ENCODE data around the gene PKD1.

Gene PKD1

DNA sequence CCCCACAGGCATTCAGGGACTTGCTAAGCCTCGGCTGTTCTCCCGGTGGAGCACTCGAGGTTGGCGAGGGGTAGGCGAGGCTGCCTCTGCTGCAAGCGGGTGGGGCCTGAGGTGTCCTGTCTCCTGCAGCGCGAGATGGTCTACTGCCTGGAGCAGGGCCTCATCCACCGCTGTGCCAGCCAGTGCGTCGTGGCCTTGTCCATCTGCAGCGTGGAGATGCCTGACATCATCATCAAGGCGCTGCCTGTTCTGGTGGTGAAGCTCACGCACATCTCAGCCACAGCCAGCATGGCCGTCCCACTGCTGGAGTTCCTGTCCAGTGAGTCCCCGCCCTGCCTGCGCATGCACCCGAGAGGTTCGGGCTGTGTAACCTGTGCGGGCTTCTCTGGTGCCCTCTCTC, 61.6 kb downstream of the PKD1 start:
- DNase-seq (ENCODE audit: low read depth), result no peak

DNA sequence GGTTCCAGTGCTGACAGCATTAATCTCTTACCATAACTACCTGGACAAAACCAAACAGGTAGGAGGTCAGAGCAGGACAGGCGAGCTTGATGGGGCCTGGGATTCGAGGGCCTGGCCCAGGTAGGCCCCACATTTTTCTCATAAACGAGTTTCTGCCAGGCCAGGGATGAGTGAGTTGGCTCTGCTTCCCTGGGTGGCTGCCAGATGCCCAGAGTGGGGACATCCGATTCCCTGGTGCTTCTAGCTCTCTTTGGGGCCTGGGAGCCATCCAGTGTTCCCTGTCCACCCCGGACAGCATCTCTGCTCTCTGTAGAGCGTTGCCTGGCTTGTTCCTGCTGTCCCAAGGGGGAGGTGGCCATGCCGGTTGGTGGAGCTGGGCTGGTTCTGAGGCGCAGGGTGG, 62.8 kb downstream of the PKD1 start:
- DNase-seq (ENCODE audit: low read depth), result no peak

DNA sequence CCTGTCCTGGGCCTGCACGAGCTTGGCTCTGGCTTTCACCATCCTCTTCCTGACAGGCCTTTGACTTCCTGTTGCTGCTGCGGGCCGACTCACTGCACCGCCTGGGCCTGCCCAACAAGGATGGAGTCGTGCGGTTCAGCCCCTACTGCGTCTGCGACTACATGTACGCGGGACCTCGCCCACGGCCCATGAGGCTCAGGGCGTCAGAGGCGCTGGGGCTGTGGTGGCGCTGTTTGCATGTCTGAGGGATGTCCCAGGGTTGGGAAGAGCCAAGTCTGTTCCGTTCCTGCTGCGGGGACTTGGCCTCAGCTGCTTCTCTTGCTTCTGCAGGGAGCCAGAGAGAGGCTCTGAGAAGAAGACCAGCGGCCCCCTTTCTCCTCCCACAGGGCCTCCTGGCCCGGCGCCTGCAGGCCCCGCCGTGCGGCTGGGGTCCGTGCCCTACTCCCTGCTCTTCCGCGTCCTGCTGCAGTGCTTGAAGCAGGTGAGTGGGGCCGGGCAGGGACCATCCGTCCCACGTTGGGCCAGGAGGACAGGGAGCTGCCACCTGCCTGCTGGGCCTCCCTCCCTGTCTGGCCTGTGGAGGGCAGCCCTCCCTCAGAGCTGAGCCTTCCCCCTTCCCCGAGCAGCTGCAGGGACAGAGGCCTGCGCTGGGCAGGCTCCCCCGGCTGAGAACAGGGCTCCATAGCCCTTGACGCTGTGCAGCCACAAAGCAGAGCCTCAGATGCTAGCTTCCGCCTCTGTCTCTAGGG, 64.1 kb downstream of the PKD1 start:
- no peak for DNase-seq (ENCODE audit: low read depth)

DNA sequence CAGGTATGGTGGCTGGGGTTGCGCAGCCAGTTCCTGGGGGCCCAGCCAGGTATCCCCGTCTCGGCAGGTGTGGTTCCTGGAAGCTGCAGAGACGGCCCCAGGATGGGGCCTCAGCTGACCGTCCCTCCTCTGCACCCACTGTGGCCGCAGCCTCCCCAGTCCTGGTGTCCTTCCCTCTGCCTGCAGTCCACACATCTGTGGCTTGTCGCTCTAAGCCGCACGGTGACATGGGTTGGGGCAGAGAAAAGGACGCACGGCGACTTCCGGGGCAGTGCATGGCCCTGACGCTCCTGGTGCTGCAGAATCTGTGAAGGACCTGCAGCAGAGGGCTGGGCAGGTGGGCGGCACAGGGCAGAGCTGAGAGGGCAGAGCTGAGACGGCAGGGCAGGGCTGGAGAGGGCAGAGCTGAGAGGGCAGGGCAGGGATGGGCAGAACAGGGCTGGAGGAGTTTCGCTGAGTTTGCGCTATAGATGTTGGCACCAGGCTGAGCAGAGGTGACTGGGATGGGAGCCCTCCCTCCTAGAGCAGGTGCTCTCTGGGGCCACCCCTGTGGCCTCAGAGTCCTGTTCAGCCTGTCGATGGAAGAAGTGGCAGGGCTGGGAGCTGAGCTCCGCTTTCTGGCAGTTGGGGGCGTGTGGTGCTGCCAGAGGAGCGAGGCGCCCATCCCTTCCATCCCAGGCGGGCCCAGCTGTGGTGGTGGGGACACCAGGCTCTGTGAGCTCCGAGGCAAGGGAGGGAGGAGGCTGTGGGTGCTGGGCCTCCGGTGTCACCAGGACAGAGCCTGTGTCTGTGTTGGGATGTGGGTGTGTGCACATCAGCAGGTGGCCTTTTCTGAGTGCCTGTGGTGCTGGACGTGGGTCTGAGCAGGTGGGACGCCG, 64.9 kb downstream of the PKD1 start:
- DNase-seq (ENCODE audit: low read depth), result no peak

DNA sequence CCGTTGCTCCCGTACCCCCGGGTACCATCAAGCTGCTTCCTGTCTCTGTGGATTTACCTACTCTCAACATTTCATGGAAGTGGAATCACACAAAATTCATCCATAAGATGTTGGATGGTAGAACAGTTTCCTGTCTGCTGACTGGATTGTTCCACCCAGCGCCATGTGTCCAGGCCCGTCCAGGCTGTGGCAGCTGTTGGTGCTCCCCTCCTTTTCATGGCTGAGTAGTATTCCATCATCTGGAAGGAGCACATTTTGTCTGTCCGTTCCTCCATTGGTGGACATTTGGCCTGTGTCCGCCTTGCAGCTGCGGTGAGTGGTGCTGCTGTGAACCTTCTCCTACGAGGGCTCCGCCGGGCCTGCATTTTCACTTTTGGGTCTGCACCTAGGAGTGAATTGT, 69.6 kb downstream of the PKD1 start:
- no peak for DNase-seq (ENCODE audit: low read depth)

DNA sequence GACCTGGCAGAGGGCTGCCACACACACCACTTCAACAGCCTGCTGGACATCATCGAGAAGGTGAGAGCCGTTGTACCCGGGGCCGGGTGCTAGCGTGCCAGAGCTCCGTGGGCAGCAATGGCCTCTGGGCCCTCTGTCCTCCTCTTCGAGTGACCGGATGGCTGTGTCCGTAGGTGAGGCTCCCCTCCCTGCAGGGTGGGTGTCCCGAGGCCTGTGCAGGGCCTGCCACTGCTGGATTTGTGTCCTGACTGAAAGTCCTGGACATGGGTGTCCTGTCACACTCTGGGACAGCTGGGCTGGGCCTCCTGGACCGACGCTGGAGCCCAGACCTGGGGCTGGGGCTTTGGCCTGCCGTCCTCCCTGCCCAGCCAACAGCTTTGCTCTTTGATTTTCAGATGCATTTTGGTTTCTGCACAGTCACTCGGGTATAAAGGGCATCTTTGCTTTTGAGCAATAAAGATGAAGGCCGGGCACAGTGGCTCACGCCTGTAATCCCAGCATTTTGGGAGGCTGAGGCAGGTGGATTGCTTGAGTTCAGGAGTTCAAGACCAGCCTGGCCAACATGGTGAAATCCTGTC, 71.2 kb downstream of the PKD1 start:
- DNase-seq (ENCODE audit: low read depth), result no peak

DNA sequence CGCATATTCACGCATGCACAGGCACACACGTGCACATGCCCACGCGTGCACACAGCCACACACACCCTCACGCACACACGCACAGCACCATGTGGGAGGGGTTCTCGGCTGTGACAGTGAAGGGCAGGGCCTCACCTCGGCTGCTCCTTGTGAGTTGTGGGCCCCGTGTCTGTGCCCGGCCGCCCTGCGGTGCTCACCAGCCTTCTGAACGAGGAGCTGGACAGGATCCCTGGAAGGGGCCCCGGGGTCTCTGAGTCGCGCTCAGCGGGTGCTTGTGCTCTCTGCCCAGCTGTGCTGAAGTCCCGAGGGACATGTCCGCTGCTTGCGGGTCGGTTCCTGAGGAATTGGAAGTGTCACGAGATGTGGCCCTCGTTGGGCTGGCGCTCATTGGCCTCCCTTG, 71.8 kb downstream of the PKD1 start:
- DNase-seq (ENCODE audit: low read depth), result no peak

DNA sequence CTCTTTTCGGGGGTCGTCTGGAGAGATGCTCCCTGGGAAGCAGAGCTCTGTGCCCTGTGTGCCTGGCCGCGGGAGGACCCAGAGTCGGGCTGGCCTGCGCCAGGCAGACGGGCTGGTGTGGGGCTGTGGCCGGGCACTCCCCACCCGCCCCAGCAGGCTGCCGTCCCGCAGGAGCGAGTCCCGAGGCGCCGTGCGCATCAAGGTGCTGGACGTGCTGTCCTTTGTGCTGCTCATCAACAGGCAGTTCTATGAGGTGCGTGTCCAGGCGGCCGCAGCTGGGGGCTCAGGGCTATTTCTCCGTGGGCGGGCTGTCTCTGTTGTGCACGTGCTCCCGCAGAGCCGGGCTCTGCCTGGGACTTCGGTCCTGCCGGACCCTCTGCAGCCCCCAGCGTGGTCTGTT, 72.9 kb downstream of the PKD1 start:
- no peak for DNase-seq (ENCODE audit: low read depth)

DNA sequence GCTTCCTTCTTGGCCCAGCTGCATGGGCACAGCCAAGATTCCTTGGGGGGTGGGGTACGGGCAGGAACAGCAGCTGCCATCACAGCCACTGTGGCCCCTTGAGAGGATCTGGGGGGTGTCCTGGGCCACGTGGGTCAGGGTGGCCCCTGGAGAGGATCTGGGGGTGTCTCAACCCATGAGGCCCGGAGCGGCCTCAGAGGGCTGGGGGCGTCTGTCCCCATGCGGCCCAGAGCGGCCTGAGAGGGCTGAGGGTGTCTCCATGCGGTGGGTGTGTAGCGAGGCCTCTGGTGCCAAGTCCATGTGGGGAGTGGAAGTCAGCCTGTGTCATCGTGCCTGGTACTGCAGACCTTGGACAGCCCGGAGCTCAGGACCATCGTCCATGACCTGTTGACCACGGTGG, 74.2 kb downstream of the PKD1 start:
- DNase-seq (ENCODE audit: low read depth), result no peak

DNA sequence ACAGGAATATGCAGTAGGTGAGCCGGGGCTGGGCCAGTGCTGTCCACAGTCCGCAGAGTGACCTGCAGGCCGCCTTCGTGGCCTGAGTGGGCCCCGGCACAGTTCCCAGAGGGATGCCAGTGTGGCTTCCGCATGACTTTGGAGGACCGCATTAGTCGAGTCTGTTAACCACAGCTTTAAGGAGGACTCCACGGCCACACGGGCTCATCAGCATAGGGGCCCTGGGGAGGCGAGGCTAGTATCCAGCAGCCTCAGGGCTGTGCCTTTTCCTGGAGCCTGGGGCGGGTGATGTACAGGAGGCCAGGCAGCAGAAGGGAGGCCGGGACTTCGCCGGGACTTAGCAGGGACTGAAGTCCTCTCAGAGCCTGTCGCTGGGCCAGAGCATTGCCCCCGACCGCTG, 74.7 kb downstream of the PKD1 start:
- no peak for DNase-seq (ENCODE audit: low read depth)

DNA sequence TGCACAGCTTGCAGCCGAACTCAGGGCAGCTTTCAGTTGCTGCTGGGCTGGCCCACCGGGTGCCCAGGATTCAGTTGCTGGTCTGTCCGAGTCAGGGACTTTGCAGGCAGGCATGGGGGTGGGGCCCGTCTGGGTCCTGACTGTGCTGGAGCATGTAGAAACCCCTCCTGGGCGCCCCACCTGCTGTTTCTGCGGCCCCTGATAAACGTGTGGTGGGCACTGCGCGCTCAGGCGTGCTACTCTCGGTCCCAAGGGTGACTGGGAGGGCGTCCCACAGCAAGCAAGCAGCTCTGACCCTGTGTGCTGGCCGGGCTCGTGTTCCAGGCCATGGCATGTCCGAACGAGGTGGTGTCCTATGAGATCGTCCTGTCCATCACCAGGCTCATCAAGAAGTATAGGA, 75.4 kb downstream of the PKD1 start:
- no peak for DNase-seq (ENCODE audit: low read depth)

DNA sequence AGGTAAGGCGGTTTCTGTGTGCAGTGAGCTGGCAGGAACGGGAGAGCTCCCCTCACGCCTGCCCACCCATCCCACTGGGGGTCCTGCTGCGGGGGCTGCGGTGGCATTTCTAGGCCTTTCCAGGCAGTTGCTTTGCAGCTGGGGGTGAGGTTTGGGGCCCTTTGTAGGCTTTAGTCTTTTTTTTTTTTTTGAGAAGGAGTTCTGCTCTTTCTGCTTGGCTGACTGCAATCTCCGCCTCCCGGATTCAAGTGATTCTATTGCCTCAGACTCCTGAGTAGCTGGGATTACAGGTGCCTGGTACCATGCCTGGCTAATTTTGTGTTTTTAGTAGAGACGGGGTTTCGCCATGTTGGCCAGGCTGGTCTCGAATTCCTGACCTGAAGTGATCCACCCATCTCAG, 76.8 kb downstream of the PKD1 start:
- no peak for DNase-seq (ENCODE audit: low read depth)

DNA sequence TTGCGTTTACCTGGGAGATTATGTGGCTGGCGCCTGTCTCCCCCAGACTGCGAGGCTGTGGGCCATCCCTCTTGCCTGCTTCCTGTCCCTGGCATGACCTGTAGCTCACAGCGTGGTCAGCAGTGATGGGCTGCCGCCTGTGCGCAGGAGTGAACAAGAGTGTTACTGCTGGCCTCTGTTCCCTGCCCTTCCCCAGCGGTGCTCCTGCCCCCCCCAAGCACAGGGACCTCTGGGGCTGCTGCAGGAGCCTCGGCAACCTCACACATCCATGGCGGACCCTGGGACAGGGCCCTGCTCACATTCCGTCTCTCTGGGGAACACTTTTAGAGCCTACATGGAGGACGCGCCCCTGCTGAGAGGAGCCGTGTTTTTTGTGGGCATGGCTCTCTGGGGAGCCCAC, 77.3 kb downstream of the PKD1 start:
- DNase-seq (ENCODE audit: low read depth), result no peak

DNA sequence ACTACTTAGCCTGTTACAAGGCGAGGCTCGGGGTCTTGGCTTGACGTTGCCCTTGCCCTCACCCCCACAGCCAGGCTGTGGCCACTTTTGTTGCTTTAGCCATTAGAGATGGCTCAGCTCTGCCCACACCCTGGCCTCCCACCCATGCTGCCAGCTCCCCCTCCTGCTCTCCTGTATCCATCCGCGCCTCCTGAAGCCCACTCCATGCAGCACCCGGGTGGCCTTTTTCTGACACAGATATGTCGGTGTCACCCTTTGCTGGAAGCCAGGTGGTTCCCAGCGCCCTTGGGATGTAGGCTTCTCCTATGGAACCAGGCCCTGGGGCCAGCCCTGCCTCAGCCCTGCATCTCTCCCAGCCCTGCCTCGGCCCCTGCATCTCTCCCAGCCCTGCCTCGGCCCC, 78.3 kb downstream of the PKD1 start:
- no peak for DNase-seq (ENCODE audit: low read depth)

DNA sequence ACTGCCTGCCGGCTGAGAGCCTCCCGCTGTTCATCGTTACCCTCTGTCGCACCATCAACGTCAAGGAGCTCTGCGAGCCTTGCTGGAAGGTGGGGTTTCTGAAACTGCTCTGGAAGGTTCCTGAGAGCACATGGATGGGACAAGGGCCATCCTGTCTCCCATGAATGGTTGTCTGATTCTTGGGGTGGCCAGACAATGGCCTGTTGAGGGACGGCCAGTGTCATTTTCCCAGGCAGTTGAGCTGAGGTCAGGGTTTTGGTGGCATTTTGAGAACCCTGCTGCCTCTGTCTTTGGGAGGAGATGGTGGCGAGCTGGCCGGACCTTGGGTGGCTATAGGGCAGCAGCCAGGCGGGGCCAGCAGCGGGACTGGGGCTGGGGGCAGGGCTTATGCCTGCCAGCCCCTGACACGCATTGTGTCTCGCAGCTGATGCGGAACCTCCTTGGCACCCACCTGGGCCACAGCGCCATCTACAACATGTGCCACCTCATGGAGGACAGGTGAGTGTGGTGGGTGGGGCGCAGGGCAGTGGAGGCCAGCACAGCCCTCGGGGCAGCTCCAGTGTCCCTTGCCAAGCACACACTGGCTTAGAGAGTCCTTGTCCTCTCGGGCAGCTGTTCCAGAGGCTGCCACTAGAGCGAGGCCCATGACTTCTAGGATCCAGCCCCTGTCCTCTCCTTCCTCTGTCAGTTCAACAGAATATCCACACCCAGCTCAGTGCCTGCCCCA, 78.9 kb downstream of the PKD1 start:
- DNase-seq (ENCODE audit: low read depth), result no peak

DNA sequence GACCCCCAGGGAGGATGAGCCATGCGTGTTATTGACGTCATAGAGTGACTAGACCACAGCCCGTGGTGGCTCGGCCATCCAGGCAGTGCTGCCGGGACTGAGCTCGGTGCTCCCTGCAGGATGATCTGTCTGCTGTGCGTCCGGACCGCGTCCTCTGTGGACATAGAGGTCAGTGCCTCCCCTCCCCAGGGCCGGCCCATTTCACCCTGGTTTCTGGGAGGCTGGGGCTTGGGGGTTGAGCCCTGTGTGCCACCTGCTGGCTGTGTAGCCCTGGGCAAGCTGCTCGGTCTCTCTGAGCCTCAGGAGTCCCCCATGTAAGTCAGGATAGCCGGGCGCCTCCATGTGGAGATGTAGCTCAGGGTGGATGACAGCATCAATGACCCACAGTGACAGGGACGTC, 79.6 kb downstream of the PKD1 start:
- no peak for DNase-seq (ENCODE audit: low read depth)

DNA sequence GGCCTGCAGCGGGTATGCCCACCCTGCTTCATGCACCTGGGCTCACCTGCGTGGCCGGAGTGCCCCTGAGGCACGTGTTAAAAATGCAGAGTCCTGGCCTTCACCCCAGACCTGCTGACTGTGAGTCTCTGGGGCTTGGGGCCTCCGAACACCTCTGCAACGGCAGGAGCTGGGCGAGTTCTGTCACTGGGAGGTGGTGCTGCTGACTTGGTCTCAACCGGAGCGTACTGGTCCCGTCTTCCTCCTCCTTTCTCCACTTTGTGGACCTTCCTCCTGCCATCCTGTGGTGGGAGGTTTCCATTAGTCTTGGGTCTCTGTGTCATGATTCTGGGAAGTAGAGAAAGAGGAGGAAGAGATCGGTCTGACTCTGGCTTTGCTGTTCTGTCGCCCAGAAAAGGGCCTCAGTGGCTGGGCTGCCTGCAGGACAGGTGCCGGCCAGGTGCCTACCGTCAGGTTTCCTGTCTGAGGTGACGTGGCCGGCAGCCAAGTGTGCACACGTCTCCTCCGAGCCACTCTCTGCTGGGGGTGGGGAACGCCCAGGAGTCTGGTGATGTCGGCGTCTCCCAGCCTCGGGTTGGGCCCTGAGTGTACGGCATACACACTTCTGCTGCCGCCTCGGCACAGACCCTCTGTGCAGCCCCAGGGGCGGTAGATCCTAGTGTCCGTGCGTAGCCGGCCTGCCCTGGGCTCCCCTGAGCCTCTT, 81.0 kb downstream of the PKD1 start:
- no peak for DNase-seq (ENCODE audit: low read depth)

DNA sequence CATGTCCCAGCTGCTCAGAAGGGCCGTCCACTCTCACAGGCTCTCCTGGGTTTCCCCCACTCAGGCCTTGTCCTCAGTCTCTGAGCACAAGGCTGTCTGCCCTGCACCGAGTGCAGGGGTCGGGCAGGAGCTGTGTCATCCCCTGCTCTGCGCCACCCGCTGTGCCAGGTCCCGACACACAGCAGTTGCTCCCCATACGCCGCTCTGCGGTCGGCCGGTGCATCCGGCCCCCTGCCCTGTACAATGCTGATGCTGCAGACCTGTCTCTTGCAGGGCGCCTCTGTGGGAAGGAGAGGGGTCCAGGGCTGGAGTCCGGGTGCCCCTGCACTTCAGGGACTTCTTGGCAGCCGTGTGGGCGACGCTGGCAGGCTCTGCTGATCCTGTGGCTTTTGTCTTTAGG, 81.8 kb downstream of the PKD1 start:
- DNase-seq (ENCODE audit: low read depth), result no peak

DNA sequence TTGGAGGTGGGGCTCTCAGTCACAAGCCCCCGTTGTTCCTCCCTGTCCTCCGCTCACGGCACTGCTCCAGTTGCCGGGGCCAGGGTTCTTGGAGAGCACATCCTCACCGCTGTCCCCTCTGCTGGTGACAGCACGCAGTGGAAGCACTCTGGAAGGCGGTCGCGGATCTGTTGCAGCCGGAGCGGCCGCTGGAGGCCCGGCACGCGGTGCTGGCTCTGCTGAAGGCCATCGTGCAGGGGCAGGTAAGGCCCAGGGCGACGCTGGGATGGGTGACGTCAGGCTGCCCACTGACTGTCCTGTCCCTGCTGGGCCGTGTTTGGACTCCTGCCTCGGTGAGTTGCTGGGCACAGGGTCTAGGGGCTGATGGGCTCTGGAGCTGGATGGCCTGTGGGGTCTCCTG, 82.5 kb downstream of the PKD1 start:
- no peak for DNase-seq (ENCODE audit: low read depth)

DNA sequence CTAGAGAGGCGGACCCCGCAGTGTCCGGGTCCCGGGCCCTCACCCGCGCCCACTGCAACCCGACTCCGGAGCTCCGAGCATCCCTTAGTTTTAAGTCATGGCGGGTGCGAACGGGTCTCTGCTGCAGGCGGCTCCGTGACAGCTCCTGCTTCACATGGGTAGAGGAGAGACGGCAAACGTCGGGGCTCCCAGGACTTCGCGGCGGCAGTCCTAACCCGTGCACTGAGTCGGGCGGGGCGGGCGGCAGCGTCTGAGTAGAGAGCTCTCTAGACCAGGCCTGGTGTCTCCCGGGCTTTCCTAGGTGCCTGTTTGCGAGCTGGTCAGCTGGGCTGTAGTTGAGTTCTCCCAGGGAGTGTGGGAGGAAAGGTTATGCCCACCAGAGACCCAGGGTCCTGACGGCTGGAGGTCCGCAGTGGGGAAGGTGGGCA, 87.6 kb downstream of the PKD1 start:
- DNase-seq (ENCODE audit: low read depth), result no peak

DNA sequence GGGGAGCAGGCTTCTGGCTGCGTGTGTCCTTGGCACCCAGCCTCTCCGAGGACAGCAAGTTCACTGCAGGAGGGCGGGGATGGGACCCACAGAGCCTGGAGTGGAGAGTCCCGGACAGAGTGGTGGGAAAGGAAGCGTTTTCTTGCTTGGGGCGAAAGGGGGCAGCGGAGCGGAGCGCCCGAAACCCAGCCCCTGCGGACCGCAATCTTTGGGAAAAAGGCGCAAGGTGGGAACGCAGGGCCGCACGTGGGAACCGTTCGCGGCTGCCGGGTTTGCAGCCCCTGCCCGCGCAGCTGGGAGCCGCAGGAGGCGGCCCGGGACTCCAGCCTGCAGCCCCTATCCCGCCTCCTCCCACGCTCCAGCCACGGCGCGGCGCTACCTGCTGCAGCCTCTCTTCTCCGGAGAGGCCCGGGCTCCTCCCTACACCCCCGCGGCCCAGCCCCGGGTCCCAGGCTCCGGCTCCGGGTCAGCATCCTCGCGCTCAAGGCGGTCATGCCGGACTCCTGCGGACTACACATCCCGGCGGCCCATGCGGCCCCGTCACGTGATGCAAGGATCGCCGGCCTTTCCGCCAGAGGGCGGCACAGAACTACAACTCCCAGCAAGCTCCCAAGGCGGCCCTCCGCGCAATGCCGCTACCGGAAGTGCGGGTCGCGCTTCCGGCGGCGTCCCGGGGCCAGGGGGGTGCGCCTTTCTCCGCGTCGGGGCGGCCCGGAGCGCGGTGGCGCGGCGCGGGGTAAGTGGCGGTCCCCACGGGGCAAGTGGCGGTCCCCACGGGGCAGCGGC, 88.2 kb downstream of the PKD1 start, which contains the start of the genes NTHL1 and TSC2:
NTHL1 (minus strand) TSS at position 505 of the 786 bp plus-strand sequence; CDS start at position 494, 11 bp downstream.
TSC2 (plus strand) TSS at position 656 of the 786 bp plus-strand sequence. CDS start 631 bp downstream, outside the sequence.
- peak; percentile 88 for DNase-seq (ENCODE audit: low read depth)
